NCI-H82 (cell line): Measurements from ENCODE around the gene NPIPB8.
"Not testable (repeated sequence)": the region's sequence is repeated elsewhere in the genome, so short reads cannot be mapped to it uniquely, and the experiment has no call there.

Experiments used
- DNase-seq: peaks from one replicate; lab custom pipeline; 2025; lab: John Stamatoyannopoulos, UW

The NPIPB8 gene

DNA sequence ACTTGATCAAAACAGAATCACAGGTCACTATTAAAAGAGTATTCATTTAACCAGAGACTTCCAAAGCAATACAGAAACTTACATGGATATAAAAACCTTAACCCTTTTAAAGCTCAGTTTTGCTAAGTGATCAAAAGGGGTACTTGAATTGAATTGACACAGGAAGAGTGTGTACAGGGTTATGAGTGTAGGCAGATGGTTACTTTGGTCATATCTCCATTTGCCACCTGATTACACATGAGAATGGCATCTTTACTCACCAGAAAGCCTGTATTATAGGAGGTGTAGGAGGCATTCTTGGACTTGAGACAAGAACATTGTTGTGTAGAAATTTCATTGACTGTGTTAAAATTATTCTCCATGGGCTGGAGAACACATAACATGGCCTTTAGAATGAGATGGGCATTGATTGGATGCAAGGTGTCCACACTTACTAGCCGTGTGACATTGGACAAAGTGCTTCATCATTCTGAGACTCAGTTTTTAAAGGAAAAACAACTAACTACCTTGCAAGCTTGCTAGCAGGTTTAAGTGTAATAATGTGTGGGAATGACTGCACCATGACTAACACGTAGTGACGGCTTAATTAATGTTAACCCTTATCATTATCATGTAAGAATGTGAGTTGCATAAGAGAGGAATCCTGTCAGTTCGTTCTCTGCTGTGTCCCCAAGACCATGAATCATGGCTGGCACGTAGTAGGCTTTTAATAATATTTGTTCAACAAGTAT lies 1.6 kb upstream of the NPIPB8 start:
- DNase-seq: not testable (repeated sequence)

- DNase-seq: not testable (repeated sequence)
These were observed 494 bp downstream of the NPIPB8 start for GRCh38 chr16:28638359-28638758.

GRCh38 chr16:28639959-28640358 lies 2.1 kb downstream of the NPIPB8 start:
- DNase-seq: not testable (repeated sequence)

DNA sequence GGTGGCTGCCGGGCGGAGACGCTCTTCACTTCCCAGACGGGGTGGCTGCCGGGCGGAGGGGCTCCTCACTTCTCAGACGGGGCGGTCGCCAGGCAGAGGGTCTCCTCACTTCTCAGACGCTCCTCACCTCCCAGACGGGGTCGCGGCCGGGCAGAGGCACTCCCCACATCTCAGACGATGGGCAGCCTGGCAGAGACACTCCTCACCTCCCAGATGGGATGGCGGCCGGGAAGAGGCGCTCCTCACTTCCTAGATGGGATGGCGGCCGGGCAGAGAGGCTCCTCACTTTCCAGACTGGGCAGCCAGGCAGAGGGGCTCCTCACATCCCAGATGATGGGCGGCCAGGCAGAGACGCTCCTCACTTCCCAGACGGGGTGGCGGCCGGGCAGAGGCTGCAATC lies 28.4 kb downstream of the NPIPB8 start:
- not testable (repeated sequence) for DNase-seq

GRCh38 chr16:28667480-28667879 lies 29.6 kb downstream of the NPIPB8 start:
- not testable (repeated sequence) for DNase-seq

- not testable (repeated sequence) for DNase-seq
These were observed 30.3 kb downstream of the NPIPB8 start for GRCh38 chr16:28668199-28668598.

DNA sequence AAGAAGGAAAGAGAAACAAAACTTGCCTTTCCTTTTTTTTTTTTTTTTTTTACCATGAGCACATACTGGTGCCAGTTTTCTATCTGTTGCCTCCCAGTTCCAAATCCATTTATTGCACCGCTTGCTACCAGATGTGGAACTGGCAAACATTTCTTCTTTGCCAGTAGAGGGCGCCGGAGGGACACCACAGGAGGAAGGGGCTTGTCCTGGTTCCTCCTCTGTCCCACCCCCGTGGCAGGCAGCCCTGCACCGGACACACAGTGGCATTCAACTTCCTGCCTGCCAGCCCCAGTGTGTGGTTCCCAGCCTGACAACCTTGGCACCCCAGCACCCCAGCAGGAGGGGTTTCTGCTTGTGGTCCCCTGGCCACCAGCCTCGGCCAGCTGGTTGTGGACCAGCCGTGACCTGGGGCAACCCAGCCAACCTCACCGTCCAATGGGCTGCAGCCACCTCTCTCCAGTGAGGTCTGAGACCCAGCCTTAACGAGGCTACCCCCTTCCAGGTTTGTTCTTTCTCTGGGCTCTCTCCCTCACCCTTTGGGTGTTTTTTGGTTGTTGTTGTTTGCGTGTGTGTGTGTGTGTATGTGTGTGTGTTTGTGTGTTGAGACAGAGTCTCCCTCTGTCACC lies 50.6 kb downstream of the NPIPB8 start:
- not testable (repeated sequence) for DNase-seq

DNA sequence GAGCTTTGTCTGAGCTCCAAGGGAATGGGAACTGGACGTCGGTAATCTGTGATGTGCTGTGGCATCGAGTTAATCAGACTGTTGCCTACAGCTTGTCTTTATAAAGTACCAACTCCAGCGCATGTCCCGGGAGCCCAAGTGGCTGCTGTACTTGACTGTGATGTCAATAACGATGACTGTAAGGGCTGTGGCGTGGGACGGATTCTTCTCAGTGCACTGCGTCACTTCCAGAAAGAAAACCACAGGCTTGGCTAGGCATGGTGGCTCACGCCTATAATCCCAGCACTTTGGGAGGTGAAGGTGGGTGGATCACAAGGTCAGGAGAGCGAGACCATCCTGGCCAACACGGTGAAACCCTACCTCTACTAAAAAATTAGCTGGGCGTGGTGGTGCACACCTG lies 51.6 kb downstream of the NPIPB8 start:
- DNase-seq: not testable (repeated sequence)

- not testable (repeated sequence) for DNase-seq
These were observed 53.9 kb downstream of the NPIPB8 start for GRCh38 chr16:28691722-28692121.

- not testable (repeated sequence) for DNase-seq
These were observed 55.5 kb downstream of the NPIPB8 start for GRCh38 chr16:28693257-28693950.

DNA sequence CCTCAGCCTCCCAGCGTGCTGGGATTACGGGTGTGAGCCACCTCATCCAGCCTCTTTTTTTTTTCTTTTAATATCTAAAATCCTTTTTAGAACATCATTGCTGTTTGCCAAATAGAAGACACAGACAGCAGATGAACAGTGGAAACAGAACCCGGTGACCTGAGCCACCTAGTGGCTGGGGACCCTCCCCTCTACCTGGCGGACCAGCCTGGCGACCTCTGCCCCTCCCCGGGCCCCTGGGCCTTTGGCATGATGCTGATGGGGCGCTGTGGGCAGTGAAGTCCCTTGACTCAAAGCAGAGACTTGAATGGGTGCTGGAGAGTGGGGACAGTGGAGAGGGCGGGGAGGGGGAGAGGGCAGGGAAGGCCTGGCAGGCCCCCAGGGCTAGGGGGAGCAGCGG lies 61.9 kb downstream of the NPIPB8 start:
- DNase-seq: not testable (repeated sequence)

DNA sequence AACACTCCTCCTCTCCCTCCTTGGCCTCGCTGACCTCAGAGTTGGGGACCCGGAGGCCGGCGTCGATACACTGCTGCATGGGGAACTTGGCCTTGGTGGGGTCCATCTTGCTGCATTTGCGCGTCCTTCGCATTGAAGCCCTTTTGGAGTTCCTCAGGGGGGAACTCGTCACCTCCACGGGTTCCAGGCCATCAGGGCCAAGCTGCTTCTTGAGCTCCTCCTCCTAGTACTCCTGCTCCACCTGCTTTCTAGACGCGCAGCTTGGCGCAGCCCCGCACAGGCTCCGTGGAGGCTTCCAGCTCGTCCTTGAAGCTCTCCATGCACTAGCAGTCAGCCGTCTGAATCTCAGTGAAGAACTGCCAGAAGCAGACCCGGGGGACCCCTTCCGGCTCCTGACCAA lies 62.5 kb downstream of the NPIPB8 start:
- DNase-seq: not testable (repeated sequence)

DNA sequence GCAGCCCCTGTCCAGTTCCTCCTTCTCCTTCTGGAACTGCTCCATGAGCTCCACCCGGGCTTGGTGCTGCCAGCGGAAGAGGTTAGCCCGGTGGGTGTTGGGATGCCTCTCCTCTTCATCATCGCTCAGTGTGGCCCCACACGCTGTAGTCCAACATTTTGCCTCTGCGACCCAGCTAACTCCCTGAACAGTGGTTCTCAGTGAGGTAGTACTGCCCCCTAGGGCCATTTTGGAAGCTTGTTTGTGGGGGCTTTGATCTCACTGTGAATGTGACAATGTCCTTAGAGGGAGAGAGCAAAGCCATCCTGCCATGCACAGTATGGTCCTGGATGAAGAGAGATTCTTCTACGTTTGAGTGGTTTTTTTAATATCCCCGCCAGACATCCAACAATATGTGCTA lies 63.5 kb downstream of the NPIPB8 start:
- not testable (repeated sequence) for DNase-seq

- DNase-seq: not testable (repeated sequence)
These were observed 66.4 kb downstream of the NPIPB8 start for GRCh38 chr16:28704246-28704645.
